Measurements from ENCODE around the gene TMEM200B.
"Not testable (repeated sequence)": the region's sequence is repeated elsewhere in the genome, so short reads cannot be mapped to it uniquely, and the experiment has no call there.

GRCh38 chr1:29150346-29150745, 26.6 kb upstream of the TMEM200B start:
- TF ChIP-seq POLR2A, CTCF (IDR thresholded peaks at IDR 0.05): not testable (repeated sequence)

All from heart left ventricle (tissue), 13 donors.